Body of pancreas (tissue), 4 donors: Measurements from ENCODE around the gene EFNA2. TPM values are rescaled to one million over a fixed set of nuclear protein-coding genes. Genes with fewer than 3 reads are reported as not detected.
"Not testable (repeated sequence)": the region's sequence is repeated elsewhere in the genome, so short reads cannot be mapped to it uniquely, and the experiment has no call there.

Source experiments
- ATAC-seq: fragments of 150-250 bp; one replicate; pipeline ENCODE4 v1.9.1; 2016
- DNase-seq, 4 donors: peaks; one replicate each; pipeline ENCODE4 v3.0.0-alpha.2; 2019
- H3K27ac ChIP-seq, 4 donors: fragments of 200-600 bp; sonication (generic); 1 replicate in 3 of 4; 2 replicates in 1 of 4; pipeline versions ENCODE4 v1.5.1 to v1.6.1; 2016 to 2019; ENCODE audit warnings: mild to moderate bottlenecking in 1 of 4, mixed read lengths in 1 of 4, moderate library complexity in 1 of 4
- H3K27me3 ChIP-seq, 2 donors: fragments of 200-600 bp; sonication (generic); one replicate each; pipeline ENCODE4 v1.6.0; 2016; ENCODE audit warnings: mild to moderate bottlenecking in 1 of 2
- H3K36me3 ChIP-seq, 2 donors: fragments of 200-600 bp; sonication (generic); replicated peaks in 1 of 2; 2 replicates each; pipeline ENCODE4 v1.5.1; 2016; ENCODE audit warnings: low read depth in 2 of 2; ENCODE audit not compliant: insufficient read depth in 1 of 2
- H3K4me1 ChIP-seq: fragments of 200-600 bp; sonication (generic); one replicate; pipeline ENCODE4 v1.6.0; 2016
- H3K4me3 ChIP-seq, 2 donors: fragments of 200-600 bp; sonication (generic); 1 replicate in 1 of 2; 2 replicates in 1 of 2; pipeline ENCODE4 v1.5.1; 2016 to 2019
- H3K9me3 ChIP-seq, 3 donors: fragments of 200-600 bp; sonication (generic); 1 replicate in 2 of 3; 2 replicates in 1 of 3; pipeline ENCODE4 v1.5.1; 2016
- CTCF ChIP-seq, 7 experiments: fragments of 450-650 bp in 4 of 7; fragments of 200-600 bp in 3 of 7; sonication (generic) in 3 of 7; IDR thresholded peaks; one replicate each; pipeline ENCODE4 v1.5.1; 2016 to 2019; ENCODE audit warnings: antibody characterized with exemption in 7 of 7
- POLR2A ChIP-seq, 3 donors: fragments of 450-650 bp; IDR thresholded peaks; one replicate each; pipeline ENCODE4 v1.6.1; 2016; ENCODE audit warnings: antibody characterized with exemption in 3 of 3, mild to moderate bottlenecking in 2 of 3
- WGBS, 2 donors: methylation state at CpG; one replicate each; pipeline ENCODE4 v1.1.5; 2017; 5-methylcytosine and 5-hydroxymethylcytosine counted together
- intact Hi-C: fragments of 100-400 bp; cut with DNase I; formaldehyde crosslinking; loops from one replicate; pipeline ENCODE4 v1.15.1; 2023
- total RNA-seq, 2 donors: library from RNA; depleted of rRNA; stranded (reverse); fragments of >200 nt; gene quantifications; one replicate each; pipeline ENCODE4 v1.1.0, GENCODE V29; 2016

Gene EFNA2
- total RNA-seq, 2 donors from 2014 or later: not detected

- Histone ChIP-seq H3K4me1 (peaks cover 76% of the 10 kb centered on the region), H3K9me3 (no peaks in the 10 kb centered on the region), H3K27me3 (no peaks in the 10 kb centered on the region), H3K27ac (peak within 1 kb of the TSS; percentile 78 to 100 (median 88)), H3K36me3 (no peaks in the 10 kb centered on the region), H3K4me3 (peak within 1 kb of the TSS; percentile 39 to 85)
- DNase-seq (peak; percentile 95 to 97 (median 96)), ATAC-seq (peak; percentile 75)
- intact Hi-C loops: no loop called here
- 0 to 1% methylated on average over 33 to 68 of the region's 79 CpGs for WGBS, 2 donors
- TF ChIP-seq POLR2A (IDR thresholded peaks at IDR 0.05): peak; percentile 44 to 62 (median 59)
- TF ChIP-seq CTCF (IDR thresholded peaks at IDR 0.05): peak in 1 of 7 experiments; percentile 17
Measured at GRCh38 chr19:1241417-1242095, 44.1 kb upstream of the EFNA2 start, which contains the start of gene ATP5F1D. ATP5F1D (plus strand) TSS chr19:1241751; CDS start chr19:1241851, 100 bp downstream.

GRCh38 chr19:1243768-1244692 lies 41.6 kb upstream of the EFNA2 start:
- 32 to 83% methylated on average over 9 to 28 of the region's 33 CpGs for WGBS, 2 donors
- Histone ChIP-seq H3K27ac (peak overlapping the region; percentile 78 to 100 (median 89)), H3K9me3 (no peaks in the 10 kb centered on the region), H3K27me3 (no peaks in the 10 kb centered on the region), H3K4me1 (peaks cover 78% of the 10 kb centered on the region), H3K36me3 (no peaks in the 10 kb centered on the region), H3K4me3 (no peak overlapping the region)
- ATAC-seq (peak; percentile 38), DNase-seq (peak; percentile 89 to 94 (median 92))
- intact Hi-C loops: no loop called here
- TF ChIP-seq CTCF (IDR thresholded peaks at IDR 0.05) (peak; percentile 91 to 98 (median 97)), POLR2A (IDR thresholded peaks at IDR 0.05) (peak in 1 of 3 donors; percentile 18)

GRCh38 chr19:1244693-1245451 lies 40.8 kb upstream of the EFNA2 start:
- ATAC-seq: no peak
- intact Hi-C loops: no loop called here
- peak overlapping the region; percentile 78 to 100 (median 89) for H3K27ac ChIP-seq
- H3K4me1 ChIP-seq: peaks cover 76% of the 10 kb centered on the region
- 7 to 11% methylated on average over 3 to 31 of the region's 31 CpGs for WGBS, 2 donors
- H3K36me3 ChIP-seq: no peaks in the 10 kb centered on the region
- H3K4me3 ChIP-seq: no peak overlapping the region
- H3K27me3 ChIP-seq: no peaks in the 10 kb centered on the region
- no peak for TF ChIP-seq CTCF (IDR thresholded peaks at IDR 0.05)
- no peak for TF ChIP-seq POLR2A (IDR thresholded peaks at IDR 0.05)
- no peaks in the 10 kb centered on the region for H3K9me3 ChIP-seq
- peak; percentile 66 to 88 (median 70) for DNase-seq

GRCh38 chr19:1245494-1246264 lies 40.0 kb upstream of the EFNA2 start:
- Histone ChIP-seq H3K9me3 (no peaks in the 10 kb centered on the region), H3K27ac (peak overlapping the region; percentile 78 to 100 (median 89)), H3K27me3 (no peaks in the 10 kb centered on the region), H3K4me1 (peaks cover 68% of the 10 kb centered on the region), H3K36me3 (no peaks in the 10 kb centered on the region), H3K4me3 (no peak overlapping the region)
- ATAC-seq (no peak), DNase-seq (peak; percentile 63 to 90 (median 70))
- 44 to 80% methylated on average over 2 to 23 of the region's 26 CpGs for WGBS, 2 donors
- no peak for TF ChIP-seq CTCF (IDR thresholded peaks at IDR 0.05)
- TF ChIP-seq POLR2A (IDR thresholded peaks at IDR 0.05): peak in 2 of 3 donors; percentile 14 to 26
- intact Hi-C loops: no loop called here

DNA sequence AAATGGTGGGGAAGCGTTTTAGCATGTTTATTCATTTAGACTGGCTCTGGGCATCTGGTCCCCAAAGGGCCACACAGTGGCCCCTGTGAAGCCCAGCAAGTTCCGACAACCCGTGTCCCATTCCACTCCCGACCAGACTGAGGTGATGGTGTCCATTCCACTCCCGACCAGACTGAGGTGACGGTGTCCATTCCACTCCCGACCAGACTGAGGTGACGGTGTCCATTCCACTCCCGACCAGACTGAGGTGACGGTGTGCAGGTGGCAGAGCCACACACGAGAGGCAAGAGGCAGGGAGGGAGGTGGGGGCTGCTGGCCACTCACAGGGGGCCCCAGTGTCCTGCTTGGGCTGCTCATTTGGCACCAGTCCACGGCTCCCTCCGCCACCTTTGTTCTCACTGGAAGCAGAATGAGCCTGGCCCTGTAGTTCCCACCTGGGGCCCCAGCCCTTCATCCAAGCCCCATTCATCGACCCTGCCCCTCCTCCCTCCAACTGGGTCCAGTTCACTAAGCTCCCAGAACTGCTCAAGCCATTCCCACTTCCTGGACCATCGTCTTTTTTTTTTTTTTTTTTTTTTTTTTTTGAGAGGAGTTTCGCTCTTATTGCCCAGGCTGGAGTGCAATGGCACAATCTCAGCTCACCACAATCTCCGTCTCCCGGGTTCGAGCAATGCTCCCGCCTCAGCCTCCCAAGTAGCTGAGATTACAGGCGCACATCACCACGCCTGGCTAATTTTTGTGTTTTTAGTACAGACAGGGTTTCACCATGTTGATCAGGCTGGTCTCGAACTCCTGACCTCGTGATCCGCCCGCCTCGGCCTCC lies 39.2 kb upstream of the EFNA2 start:
- H3K9me3 ChIP-seq, H3K36me3 ChIP-seq, H3K27me3 ChIP-seq, H3K4me3 ChIP-seq, ATAC-seq, intact Hi-C loops: not testable (repeated sequence)
- Histone ChIP-seq H3K27ac (peak overlapping the region; percentile 78 to 100 (median 94)), H3K4me1 (peaks cover 65% of the 10 kb centered on the region)
- 75 to 81% methylated on average over 17 to 27 of the region's 27 CpGs for WGBS, 2 donors
- peak in 2 of 4 donors; percentile 52 to 65 for DNase-seq
